Adrenal gland (tissue), 5 donors: ENCODE measurements around the gene BMPR2.

Experiments
- CTCF ChIP-seq, 6 experiments: fragments of 450-650 bp in 4 of 6; fragments of 200-600 bp in 2 of 6; sonication (generic) in 1 of 6; IDR thresholded peaks; 1 replicate in 5 of 6; 2 replicates in 1 of 6; pipeline versions ENCODE4 v1.5.1 to v1.8.0; 2016 to 2021; ENCODE audit warnings: antibody characterized with exemption in 6 of 6, mild to moderate bottlenecking in 2 of 6, moderate library complexity in 1 of 6
- POLR2A ChIP-seq, 2 donors: fragments of 450-650 bp; IDR thresholded peaks; one replicate each; pipeline ENCODE4 v1.6.1; 2017; ENCODE audit warnings: antibody characterized with exemption in 2 of 2, mild to moderate bottlenecking in 2 of 2, moderate library complexity in 1 of 2
- donor health status: DM: no; HTN: no; CAD: no.

- TF ChIP-seq CTCF (IDR thresholded peaks at IDR 0.05) (no peak), POLR2A (IDR thresholded peaks at IDR 0.05) (no peak)
Measured at GRCh38 chr2:202479090-202479489, 103.0 kb downstream of the BMPR2 start.
